Activated T-cell treated with anti-CD3 and anti-CD28 coated beads for 4 hours (primary cell): ENCODE results near the gene RBM15B.

ENCODE experiments used
- DNase-seq: peaks from one replicate; pipeline ENCODE4 v3.0.0-alpha.2; 2020

Gene RBM15B

DNA sequence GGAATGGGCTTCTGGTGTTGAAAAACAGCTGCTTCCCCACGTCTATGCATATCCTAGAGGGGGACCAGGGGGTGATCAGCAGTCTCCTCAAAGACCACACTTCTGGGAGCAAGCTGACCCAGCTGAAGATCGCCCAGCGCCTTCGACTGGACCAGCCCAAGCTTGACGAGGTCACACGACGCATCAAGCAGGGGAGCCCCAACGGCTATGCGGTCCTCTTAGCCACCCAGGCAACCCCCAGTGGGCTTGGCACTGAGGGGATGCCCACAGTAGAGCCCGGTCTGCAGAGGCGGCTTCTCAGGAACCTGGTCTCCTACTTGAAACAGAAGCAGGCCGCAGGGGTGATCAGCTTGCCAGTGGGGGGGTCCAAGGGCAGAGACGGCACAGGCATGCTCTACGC lies 2.5 kb downstream of the RBM15B start:
- DNase-seq = no peak

GRCh38 chr3:51394541-51394940 lies 3.5 kb downstream of the RBM15B start:
- DNase-seq = no peak

DNA sequence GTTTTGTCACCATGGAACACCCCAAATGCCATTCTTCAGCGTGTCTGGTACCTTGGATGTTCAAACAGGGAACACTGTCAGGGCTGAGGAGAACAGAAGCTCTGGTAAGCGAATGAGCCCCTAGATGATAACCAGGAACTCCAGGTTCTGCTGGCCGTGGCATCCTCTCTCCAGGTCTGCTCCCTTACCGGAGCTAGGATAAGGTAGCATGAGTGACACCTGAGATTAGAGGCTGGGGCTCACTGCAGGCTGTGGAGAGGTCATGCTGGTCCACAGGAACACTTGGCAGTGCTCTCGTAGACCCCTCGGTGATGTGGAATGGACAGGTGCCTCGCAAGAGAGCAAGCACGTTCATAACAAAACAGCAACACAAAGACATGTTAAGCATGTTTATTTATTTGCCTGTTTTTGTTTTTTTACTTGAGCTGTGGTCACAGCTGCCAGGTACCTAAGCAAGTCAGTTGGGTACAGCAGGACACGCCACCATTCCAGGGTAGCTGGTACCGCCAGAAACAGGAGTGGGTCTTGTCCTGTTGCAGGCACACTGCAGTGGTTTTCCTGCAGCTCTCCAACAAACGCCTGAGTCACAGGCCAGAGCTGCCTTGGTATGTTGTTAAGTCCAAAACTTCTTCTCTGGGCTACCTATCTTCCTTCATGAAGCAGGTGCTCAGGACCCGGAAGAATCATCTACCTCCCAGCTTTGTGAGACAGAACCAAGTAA lies 4.6 kb downstream of the RBM15B start:
- DNase-seq = no peak

GRCh38 chr3:51396401-51396800 lies 5.3 kb downstream of the RBM15B start:
- DNase-seq = no peak

GRCh38 chr3:51397392-51397791 lies 6.3 kb downstream of the RBM15B start:
- DNase-seq = no peak

- no peak for DNase-seq
These were observed 7.7 kb downstream of the RBM15B start for GRCh38 chr3:51398595-51399310.

DNA sequence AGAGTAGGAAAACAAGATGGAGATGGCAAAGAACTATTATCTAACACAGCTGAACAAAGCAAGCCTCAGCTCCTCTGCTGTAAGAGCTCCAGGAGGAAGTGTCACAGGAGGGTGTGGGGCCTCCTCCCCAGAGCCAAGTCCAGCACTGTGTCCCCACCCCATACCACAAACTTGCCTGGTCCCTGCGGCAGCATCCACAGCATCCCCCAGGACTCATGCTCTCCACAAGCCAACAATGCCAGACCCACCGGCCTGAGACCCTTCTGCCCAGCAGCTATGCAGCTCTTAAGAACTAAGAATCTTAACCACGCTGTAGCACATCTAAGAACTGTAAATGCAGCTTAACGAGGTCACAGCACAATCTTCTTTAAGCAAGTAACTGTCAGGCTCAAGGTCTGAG lies 9.1 kb downstream of the RBM15B start:
- DNase-seq = no peak

DNA sequence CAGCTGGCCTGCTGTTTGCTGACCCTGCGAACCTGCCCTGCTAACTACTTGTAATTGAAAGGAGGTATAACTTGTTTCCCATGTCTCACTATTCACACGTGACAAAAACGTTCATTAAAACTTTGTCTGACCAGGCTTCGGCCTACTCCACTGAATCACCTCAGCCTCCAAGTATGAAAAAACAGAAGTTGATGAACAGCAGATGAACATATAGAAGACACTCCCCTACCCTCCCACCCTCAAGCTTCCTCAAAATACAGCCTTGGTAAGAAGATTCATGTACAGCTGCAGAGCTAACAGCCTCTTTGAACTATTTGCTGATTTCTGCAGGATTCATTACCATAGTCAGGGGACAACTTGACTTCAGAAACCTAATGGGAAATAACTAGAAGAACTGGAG lies 10.7 kb downstream of the RBM15B start:
- DNase-seq = no peak

DNA sequence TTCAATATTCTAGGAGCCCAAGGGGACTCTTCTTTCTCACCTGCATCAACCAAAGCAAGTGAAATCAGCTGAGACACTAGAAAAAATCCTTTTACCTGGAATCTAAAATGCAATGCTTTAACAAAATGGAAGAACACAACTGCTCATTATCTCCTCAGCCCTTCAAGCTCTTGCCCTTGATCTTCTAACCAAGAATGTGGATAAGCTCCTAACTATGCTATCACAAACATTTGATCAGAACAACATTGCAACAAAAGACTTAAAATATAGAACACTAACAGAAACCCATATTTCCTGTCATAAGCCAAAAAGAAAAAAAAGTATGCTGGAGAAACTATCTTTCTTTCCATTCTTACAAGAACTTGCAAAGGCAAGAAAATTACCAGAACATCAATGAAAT lies 12.6 kb downstream of the RBM15B start:
- no peak for DNase-seq

GRCh38 chr3:51408021-51408420 lies 16.9 kb downstream of the RBM15B start:
- no peak for DNase-seq

DNA sequence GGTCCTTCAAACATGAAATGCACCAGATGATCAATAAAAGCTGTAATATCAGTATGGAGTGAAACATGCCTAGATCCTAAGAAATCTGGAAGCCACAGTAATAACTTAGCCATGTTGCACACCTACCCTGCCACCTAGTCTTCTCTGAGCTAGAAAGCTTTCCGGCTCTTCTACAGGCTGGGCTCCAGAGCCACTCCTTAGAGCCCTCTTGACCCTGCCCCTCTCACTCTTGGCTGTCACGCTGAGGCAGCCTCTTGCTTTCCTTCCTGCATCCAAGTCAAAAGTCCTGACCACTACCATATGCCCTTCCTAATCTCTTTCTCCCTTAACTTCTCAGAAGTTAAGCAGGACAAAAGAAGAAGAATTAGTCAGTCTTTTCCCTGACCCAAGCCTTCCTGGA lies 17.7 kb downstream of the RBM15B start:
- no peak for DNase-seq

GRCh38 chr3:51422211-51422610 lies 31.1 kb downstream of the RBM15B start:
- no peak for DNase-seq

DNA sequence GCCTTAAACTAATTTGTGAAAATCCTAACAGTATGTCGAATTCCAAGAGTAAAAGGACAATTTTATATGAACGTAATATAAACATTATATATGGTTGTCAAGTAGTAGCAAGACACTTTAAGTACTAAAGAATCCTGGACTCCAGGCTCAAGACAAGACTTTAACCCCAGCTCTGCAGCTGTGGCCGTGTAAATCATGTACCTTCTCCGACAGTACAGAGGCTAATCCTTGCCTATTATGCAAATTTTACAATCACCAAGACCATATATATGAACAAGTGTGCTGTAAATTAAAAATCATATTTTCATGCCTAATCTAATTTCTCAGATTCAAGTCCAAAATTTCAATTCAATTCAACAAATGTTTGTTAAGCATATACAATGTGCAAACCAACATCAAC lies 35.8 kb downstream of the RBM15B start:
- DNase-seq = no peak

- no peak for DNase-seq
These were observed 38.1 kb downstream of the RBM15B start for GRCh38 chr3:51429138-51429537.

DNA sequence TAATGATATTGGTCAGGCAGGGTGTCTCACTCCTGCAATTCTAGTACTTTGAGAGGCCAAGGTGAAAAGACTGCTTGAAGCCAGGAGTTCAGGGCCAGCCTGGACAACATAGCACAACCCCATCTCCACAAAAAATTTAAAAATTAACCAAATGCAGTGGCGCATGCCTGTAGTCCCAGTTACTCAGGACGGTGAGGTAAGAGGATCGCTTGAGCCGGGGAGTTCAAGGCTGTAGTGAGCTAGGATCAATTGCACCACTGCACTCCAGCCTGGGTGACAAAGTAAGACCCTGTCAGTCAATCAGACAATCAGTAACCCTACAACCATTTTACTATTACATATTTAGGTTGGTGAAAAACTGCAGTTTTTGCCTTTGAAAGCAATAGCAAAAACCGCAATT lies 43.0 kb downstream of the RBM15B start:
- no peak for DNase-seq

GRCh38 chr3:51434746-51435327 lies 43.8 kb downstream of the RBM15B start:
- DNase-seq = peak; percentile 23

DNA sequence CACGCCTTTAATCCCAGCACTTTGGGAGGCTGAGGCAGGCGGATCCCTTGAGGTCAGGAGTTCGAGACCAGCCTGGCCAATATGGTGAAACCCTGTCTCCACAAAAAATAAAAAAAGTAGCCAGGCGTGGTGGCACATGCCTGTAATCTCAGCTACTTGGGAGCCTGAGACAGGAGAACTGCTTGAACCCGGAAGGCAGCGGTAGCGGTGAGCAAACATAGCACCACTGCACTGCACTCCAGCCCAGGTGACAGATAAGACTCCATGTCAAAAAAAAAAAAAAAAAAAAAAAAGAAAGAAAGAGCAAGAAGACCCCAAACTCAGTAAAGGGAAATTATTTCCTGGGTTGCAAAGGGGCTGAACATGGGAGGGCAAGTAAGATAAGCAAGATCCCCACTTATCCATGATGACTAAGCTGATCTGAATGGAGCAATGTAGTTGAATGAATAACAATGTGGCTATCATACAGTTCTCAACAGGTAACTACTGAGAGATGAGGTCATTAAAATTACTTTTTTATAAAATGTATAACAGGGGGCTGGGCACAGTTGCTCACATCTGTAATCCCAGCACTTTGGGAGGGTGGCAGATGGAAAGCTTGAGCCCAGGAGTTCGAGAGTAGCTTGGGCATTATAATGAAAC lies 46.0 kb downstream of the RBM15B start:
- DNase-seq = no peak

- no peak for DNase-seq
These were observed 50.4 kb downstream of the RBM15B start for GRCh38 chr3:51441282-51442030.

GRCh38 chr3:51445544-51446280 lies 54.6 kb downstream of the RBM15B start:
- no peak for DNase-seq
